Lung (tissue), 12 donors: ENCODE measurements around the gene NINL. TPM values are rescaled to one million over a fixed set of nuclear protein-coding genes. Genes with fewer than 3 reads are reported as not detected.

ENCODE experiments used
- ATAC-seq: fragments of 200-7000 bp; cut with Tn5 transposase; one replicate; pipeline ENCODE4 v1.9.1; 2020; ENCODE audit warnings: moderate number of reproducible peaks; ENCODE audit not compliant: insufficient read depth, low FRiP score
- DNase-seq, 3 donors: peaks; one replicate each; pipeline ENCODE4 v3.0.0-alpha.2; 2013 to 2017
- H3K27ac ChIP-seq, 2 donors: one replicate each; pipeline ENCODE4 v1.5.1; 2013; ENCODE audit warnings: mild to moderate bottlenecking in 2 of 2, moderate library complexity in 2 of 2, control low read depth in 1 of 2, inconsistent platforms in 1 of 2, low read depth in 1 of 2, low read length in 1 of 2
- H3K27me3 ChIP-seq, 3 donors: one replicate each; pipeline ENCODE4 v1.5.1; 2013; ENCODE audit warnings: low read length in 2 of 3; ENCODE audit not compliant: control insufficient read depth in 3 of 3, insufficient read depth in 3 of 3
- H3K36me3 ChIP-seq, 4 donors: one replicate each; pipeline ENCODE4 v1.5.1; 2013; ENCODE audit warnings: low read length in 4 of 4, mild to moderate bottlenecking in 1 of 4, moderate library complexity in 1 of 4; ENCODE audit not compliant: control insufficient read depth in 4 of 4, insufficient read depth in 4 of 4
- H3K4me1 ChIP-seq, 5 donors: one replicate each; pipeline ENCODE4 v1.5.1; 2013; ENCODE audit warnings: low read length in 5 of 5, mild to moderate bottlenecking in 2 of 5, moderate library complexity in 1 of 5; ENCODE audit not compliant: control insufficient read depth in 5 of 5, insufficient read depth in 5 of 5
- H3K4me3 ChIP-seq: one replicate; pipeline ENCODE4 v1.5.1; 2013; ENCODE audit warnings: mild to moderate bottlenecking, control low read depth, moderate library complexity
- H3K9ac ChIP-seq, 2 donors: one replicate each; pipeline ENCODE4 v1.5.1; 2013; ENCODE audit warnings: low read length in 2 of 2, control low read depth in 1 of 2; ENCODE audit not compliant: insufficient read depth in 1 of 2
- H3K9me3 ChIP-seq, 4 donors: one replicate each; pipeline ENCODE4 v1.5.1; 2013; ENCODE audit warnings: low read length in 3 of 4, mild to moderate bottlenecking in 1 of 4, moderate library complexity in 1 of 4; ENCODE audit not compliant: control insufficient read depth in 4 of 4, insufficient read depth in 3 of 4
- WGBS, 2 donors: extraction: QIAGEN DNeasy Blood & Tissue Kit; methylation state at CpG; one replicate each; pipeline ENCODE4 v1.1.7; 2013; 5-methylcytosine and 5-hydroxymethylcytosine counted together
- polyA plus RNA-seq, 2 donors: library from polyadenylated mRNA; stranded (reverse); fragments of 200-250 nt; gene quantifications; one replicate each; pipeline ENCODE4 v1.2.1, GENCODE V29; 2013
- total RNA-seq, 2 donors: library from RNA; depleted of rRNA in 1 of 2; stranded (reverse); fragments of >200 nt in 1 of 2; gene quantifications; one replicate each; pipeline ENCODE4 v1.2.1, GENCODE V29; 2014 to 2021
- TF ChIP-seq, protein P1 (sequence below): IDR thresholded peaks from 2 replicates; pipeline ENCODE4 v1.5.1; 2012; ENCODE audit warnings: mild to moderate bottlenecking; ENCODE audit errors: control extremely low read depth, extremely low read depth
- donor health status: control.
- donor health status: control.
- donor health status: Bipolar disorder and iron deficiency.
- donor health status: healthy.
- donor health status: DM: yes; HTN: yes; CAD: no.

NINL gene
- total and polyA plus RNA-seq, 4 donors = 4.5 to 25.9 (median 12.0) TPM

DNA sequence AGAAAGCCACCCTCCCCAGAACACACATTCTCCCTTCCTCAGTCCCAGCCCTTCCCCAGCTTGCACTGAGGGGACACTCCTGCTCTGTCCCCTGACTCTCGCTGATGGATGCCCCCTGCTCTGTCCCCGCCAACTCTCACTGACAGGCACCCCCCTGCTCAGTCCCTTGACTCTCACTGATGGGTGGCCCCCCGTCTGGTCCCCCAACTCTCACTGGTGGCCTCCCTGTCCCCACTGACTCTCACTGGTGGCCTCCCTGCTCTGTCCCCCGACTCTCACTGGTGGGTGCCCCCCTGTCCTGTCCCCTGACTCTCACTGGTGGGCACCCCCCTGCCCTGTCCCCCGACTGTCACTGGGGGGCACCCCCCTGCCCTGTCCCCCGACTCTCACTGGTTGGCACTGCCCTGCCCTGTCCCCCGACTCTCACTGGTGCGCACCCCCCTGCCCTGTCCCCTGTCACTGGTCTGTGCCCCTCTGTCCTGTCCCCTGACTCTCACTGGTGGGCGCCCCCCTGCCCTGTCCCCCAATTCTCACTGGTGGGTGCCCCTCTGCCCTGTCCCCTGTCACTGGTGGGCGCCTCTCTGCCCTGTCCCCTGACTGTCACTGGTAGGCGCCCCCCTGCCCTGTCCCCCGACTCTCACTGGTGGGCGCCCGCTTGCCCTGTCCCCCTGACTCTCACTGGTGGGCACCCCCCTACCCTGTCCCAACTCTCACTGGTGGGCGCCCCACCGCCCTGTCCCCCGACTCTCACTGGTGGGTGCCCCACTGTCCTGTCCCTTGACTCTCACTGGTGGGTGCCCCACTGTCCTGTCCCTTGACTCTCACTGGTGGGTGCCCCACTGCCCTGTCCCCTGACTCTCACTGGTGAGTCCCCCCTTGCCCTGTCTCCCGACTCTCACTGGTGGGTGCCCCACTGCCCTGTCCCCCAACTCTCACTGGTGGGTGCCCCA lies 116.9 kb downstream of the NINL start:
- Histone ChIP-seq H3K27ac (no peak overlapping the region), H3K4me1 (no peaks in the 10 kb centered on the region), H3K9ac (no peak overlapping the region), H3K4me3 (no peak overlapping the region), H3K9me3 (peaks cover 0 to 1% (median 0%) of the 10 kb centered on the region in 4 donors), H3K27me3 (no peaks in the 10 kb centered on the region), H3K36me3 (peaks cover 0 to 34% (median 19%) of the 10 kb centered on the region in 4 donors)
- DNase-seq (no peak), ATAC-seq (no peak)
- TF ChIP-seq, protein P1, sequence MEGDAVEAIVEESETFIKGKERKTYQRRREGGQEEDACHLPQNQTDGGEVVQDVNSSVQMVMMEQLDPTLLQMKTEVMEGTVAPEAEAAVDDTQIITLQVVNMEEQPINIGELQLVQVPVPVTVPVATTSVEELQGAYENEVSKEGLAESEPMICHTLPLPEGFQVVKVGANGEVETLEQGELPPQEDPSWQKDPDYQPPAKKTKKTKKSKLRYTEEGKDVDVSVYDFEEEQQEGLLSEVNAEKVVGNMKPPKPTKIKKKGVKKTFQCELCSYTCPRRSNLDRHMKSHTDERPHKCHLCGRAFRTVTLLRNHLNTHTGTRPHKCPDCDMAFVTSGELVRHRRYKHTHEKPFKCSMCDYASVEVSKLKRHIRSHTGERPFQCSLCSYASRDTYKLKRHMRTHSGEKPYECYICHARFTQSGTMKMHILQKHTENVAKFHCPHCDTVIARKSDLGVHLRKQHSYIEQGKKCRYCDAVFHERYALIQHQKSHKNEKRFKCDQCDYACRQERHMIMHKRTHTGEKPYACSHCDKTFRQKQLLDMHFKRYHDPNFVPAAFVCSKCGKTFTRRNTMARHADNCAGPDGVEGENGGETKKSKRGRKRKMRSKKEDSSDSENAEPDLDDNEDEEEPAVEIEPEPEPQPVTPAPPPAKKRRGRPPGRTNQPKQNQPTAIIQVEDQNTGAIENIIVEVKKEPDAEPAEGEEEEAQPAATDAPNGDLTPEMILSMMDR = no peak
- WGBS, 2 donors = 97% methylated on average over 16 to 18 of the region's 18 CpGs

DNA sequence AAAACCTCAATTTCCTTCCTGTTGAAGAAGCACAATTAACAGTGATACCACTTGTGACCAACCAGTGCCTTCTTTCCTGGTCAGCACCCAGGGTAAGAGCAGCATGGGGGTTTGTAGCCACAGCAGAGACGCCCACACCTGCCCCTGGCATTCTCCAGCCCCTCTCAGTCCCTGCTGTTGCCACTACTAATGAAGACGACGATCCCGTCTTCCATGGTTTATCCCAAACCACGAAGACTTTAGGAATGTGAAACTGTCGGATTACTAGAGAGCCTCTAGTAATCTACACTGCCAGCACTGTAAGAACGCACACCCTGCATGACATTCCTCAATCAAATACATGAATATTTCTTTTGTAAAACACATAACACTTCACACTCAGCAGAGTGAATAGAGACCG lies 117.9 kb downstream of the NINL start:
- no peak for ATAC-seq
- TF ChIP-seq, protein P1 = no peak
- Histone ChIP-seq H3K27me3 (no peaks in the 10 kb centered on the region), H3K4me1 (no peaks in the 10 kb centered on the region), H3K4me3 (no peak overlapping the region), H3K36me3 (peaks cover 0 to 31% (median 16%) of the 10 kb centered on the region in 4 donors), H3K9ac (no peak overlapping the region), H3K9me3 (peaks cover 0 to 1% (median 0%) of the 10 kb centered on the region in 4 donors), H3K27ac (no peak overlapping the region)
- 90 to 91% methylated on average over 8 of the region's 8 CpGs for WGBS, 2 donors
- DNase-seq = no peak

DNA sequence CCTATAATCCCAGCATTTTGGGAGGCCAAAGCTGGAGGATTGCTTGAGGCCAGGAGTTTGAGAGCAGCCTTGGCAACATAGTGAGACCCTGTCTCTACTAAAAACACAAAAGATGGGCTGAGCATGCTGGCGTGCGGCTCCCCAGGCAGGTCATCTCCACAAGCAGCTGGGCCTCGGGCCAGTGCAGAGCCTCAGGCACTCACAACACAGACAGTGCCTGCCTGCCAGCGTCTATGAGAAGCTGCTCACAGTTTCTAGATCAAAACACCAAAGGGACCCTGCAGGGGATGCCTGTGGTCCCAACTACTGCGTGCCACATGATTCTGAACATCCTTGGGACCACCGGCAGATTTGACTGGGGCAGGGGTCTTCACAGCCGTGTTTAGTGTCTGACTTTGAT lies 118.5 kb downstream of the NINL start:
- peaks cover 0 to 32% (median 17%) of the 10 kb centered on the region in 4 donors for H3K36me3 ChIP-seq
- no peaks in the 10 kb centered on the region for H3K4me1 ChIP-seq
- TF ChIP-seq, protein P1 = no peak
- no peaks in the 10 kb centered on the region for H3K27me3 ChIP-seq
- no peak for DNase-seq
- ATAC-seq = no peak
- WGBS, 2 donors = 92 to 98% methylated on average over 7 of the region's 7 CpGs
- peaks cover 0 to 1% (median 0%) of the 10 kb centered on the region in 4 donors for H3K9me3 ChIP-seq
- no peak overlapping the region for H3K27ac ChIP-seq
- no peak overlapping the region for H3K9ac ChIP-seq
- H3K4me3 ChIP-seq = no peak overlapping the region
